GM18951 (cell line): ENCODE measurements around the gene PYCR2.

Source experiments
- POLR2A ChIP-seq: IDR thresholded peaks from 4 replicates; pipeline ENCODE4 v1.6.1; 2011; ENCODE audit warnings: mild to moderate bottlenecking; ENCODE audit not compliant: insufficient read length, insufficient read depth; ENCODE audit errors: extremely low read depth
- in situ Hi-C: fragments of 300-500 bp; cut with MboI; formaldehyde crosslinking; loops from one replicate; pipeline ENCODE4 v1.12.0; 2022; ENCODE audit warnings: low sequenced_read_pairs, mixed read lengths, inconsistent platforms; ENCODE audit not compliant: unreplicated experiment

The PYCR2 gene

DNA sequence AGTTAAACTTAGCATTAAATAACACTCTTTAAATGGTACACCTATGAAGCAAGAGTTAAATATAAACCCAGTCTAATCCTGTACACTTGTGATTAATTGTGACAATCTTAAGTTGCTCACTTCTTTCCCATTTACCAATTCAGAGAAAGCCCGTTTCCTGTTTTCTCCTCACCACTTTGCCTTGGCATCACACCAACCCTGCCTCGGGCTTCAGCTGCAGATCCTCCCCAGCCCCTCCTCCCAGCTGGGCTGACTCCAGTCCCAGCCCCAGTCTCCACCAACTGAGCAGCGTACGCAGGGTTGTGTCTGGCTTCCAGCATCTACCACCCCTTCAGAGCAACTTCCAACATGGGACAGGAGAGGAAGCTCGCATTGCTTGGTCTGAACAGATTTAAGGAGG is 4.1 kb downstream of the PYCR2 start:
- no peak for TF ChIP-seq POLR2A
- in situ Hi-C loops, result no loop called here

DNA sequence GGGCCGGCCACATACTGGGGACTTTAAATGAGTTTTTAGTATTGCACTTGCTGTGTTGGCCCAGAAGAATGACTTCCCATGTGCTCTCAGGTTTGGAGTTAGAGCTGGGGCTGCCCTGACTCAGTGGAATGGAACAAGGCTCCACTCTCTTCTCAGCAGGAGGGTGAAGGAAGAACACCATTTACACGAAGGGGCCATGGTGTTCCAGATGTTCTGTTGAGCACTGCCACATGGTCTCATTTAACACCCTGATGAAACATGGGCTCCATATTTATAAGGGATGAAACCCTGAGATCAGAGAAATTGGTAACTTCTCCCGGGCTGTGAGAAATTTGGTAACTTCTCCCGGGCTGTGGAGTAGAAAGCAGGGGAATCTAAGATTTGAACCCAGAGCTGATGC is 5.8 kb downstream of the PYCR2 start:
- in situ Hi-C loops, result no loop called here
- TF ChIP-seq POLR2A, result no peak

DNA sequence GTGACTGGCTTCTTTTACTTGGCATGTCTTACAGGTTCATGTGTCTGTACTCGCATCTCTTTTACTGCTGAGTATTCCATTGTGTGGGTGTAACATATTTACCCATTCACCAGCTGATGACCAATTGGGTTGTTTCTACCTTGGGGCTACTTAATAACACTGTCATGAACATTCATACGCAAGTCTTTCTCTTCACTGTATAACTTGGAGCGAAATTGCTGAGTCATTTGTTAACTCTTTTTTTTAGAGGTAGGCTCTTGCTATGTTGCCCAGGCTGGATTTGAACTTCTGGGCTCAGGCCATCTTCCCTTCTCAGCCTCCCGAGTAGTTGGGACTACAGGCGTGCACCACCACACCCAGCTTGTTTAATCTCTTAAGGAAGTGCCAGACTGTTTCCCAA is 6.5 kb downstream of the PYCR2 start:
- TF ChIP-seq POLR2A, result no peak
- in situ Hi-C loops, result no loop called here

DNA sequence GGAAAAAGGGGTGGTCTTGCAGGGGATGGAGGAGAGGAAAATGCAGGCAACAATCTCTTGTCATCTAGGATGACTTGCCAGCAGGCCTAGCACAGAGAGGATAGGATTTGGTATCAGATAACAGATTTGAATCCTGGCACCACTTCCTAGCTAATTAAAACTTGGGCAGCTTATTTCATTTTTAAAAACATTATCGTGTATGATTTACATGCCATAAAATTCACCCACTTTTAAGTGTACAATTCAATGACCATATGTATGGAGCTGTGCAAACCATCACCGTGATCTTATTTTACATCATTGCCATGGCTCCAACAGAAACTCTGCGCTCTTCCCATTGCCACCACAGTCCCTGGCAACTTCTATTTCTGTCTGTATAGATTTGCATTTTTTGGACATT is 6.9 kb downstream of the PYCR2 start:
- TF ChIP-seq POLR2A, result no peak
- in situ Hi-C loops, result no loop called here

DNA sequence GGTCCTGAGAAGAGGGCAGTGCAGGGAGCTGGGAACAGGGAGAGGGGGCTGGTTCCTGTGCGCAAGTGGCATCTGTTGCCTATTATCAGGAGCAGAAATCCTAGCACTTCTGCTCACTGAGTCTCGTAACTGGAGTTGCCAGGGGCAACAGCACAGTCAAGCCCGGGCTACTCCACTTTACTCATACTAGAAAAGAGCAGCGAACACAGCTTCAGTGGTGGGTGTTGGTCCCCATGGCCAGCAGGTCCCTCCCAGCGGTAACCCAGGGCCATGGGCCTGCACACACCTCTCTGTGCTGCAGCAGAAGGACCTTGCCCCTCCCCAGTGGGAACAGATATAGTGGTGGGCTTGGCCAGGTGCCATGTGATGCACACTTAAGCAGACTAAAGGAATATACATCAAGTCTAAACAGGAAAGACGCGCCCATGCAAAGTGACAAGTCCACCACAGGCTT is 8.5 kb downstream of the PYCR2 start:
- no peak for TF ChIP-seq POLR2A
- in situ Hi-C loops, result no loop called here

DNA sequence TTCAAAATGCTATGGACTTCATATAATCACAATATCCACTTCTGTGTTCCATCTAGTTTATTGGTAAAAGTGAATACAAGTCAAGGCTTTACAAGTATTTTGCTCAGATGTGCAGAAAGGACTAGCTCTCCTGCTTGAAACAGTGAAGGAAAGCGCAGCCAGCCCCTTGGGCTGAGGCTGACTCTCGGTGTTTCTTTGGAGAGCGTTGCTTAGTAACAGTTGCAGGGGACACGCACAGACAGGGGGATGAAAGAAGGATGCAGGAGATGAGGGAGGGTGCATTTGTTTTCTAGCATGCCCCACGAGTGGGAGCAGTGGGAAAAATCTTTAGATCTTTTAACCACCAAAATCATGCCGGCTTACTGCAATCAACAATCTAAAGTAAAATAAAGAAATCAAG is 9.1 kb downstream of the PYCR2 start:
- no peak for TF ChIP-seq POLR2A
- in situ Hi-C loops, result no loop called here

DNA sequence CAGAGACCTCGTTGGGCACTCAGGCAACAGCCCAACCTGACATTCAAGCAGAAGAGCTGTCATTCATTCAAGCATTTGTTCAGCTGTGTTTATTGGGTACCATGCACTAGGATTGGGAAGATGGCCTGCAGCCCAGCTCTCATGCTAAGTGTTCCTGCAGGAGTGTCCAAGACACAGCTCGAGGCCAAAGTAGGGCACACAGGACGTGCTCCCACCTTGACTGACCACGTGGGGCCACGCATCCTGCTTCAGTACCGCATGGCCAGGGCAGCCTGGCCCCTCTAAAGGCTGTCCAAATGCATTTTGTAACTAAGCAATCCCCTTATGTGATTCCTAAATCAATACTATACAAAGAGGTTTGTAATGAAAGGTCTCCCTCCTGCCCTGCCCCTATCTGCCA is 9.7 kb downstream of the PYCR2 start:
- no peak for TF ChIP-seq POLR2A
- in situ Hi-C loops, result no loop called here

DNA sequence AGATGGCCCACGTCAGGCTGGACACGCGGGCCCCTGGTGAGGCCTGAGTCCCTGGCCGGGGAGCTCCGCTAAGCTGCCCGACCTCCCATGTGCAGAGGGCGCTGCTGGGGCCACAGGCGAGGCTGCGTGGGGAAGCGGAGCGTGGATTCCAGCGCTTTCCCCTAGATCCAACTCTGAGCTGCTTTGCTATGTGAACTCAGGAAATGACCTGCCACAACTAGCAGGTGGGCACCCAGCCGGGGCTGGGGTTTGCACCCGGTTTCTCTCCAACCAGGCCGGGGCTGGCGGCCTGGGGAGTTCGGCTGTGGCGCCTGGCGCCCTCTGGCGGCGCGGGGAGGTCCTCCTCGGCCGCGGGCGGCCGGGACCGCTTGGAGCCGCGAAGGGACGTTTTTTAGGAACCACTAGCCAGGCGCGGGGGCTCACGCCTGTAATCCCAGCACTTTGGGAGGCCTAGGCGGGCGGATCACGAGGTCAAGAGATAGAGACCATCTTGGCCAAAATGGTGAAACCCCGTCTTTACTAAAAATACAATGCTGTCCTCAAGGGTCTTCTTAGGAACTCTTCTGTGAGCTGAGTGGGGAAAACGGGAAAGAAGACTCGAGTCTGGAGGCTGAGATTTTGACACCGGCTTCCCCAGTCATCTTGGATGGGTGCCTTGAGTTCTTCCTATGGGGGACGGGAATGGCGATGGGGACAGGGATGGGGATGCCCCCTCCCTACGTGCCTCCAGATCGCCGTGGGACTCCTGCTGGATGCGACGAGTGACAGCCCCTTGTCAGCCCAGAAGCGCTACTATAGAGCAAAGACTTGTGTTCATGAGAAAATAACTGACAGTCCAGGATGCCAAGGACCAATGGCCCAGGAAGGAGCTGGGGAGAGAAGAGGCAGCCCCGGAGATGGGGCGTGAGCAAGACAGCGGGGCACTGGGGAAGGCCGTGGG is 12.6 kb downstream of the PYCR2 start:
- in situ Hi-C loops, result no loop called here
- no peak for TF ChIP-seq POLR2A

DNA sequence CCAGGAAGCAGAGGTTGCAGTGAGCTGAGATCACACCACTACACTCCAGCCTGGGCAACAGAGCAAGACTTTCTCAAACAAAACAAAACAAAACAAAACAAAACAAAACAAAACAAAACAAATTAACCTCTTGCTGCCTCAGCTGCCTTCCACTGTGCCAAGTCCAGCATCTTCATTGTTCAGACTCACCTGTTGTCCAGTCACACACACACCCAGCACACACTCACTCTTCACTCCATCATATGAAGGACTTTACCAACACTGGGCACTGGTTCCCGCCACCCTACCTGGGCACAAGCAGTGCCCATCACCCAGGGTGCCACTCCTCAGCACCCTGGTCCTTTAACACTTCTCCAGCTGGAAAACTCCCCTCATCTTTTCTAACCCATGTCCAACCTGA is 14.6 kb downstream of the PYCR2 start:
- in situ Hi-C loops, result no loop called here
- no peak for TF ChIP-seq POLR2A

DNA sequence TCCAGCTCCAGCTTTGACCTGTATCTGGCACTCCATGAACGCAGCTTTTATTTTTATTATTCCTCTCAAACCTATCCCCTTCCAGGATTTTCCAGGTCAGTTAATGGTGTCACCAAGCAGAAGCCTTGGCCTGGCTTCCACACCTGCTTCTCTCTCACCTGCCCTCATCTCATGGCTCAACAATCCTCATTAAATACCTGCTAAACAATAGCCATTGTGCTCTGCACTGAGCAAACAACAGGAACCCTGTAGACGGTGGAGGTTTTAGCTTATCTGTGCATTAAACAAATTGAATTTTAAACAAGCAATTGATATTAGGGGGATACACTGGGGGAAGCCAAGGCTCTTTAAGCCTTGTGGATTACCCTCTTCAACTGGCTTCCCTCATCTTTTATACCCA is 15.3 kb downstream of the PYCR2 start:
- no peak for TF ChIP-seq POLR2A
- in situ Hi-C loops, result no loop called here

DNA sequence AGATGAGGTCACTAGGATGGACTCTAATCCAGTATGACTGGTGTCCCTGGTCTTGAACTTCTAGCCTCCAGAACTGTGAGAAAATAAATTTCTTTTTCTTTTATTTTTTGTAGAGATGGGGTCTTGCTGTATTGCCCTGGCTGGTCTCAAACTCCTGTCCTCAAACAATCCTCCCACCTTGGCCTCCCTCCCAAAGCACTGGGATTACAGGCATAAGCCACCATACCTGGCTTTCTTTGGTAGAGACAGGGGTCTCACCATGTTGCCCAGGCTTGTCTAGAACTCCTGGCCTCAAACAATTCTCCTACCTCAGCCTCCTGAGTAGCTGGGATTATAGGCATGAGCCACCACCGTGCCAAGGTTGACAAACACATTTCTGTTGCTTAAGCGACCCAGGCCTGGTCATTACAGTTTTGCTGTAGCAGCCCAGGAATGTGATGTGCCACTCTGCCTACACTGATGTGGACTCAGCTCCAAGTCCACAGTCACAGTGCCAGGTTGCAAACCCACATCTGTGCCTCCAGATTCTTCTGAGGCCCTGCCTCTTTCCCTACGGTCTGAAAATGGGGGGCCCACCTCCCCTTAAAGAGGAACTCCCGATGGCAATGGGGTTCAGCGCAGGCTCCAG is 15.9 kb downstream of the PYCR2 start:
- in situ Hi-C loops, result no loop called here
- no peak for TF ChIP-seq POLR2A

DNA sequence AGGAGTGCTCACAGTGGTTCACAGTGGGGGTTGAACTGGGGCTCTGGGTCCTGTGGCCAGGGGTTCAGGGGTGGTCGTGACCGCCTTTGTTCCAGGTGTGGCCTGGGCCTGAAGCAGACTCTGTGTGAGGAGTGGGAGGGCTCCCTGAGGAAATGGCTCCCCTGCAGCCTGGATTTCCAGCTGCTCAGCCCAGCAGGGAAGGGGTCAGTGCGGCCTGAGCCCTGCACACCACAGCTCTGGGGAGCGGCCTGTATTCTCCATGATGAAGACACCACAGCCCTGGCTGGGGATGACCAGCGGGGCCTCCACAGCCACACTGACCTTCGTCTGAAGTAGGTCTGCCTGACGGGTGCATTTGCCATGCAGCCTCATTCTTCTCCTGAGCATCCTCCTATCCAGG is 16.7 kb downstream of the PYCR2 start:
- TF ChIP-seq POLR2A, result no peak
- in situ Hi-C loops, result no loop called here

DNA sequence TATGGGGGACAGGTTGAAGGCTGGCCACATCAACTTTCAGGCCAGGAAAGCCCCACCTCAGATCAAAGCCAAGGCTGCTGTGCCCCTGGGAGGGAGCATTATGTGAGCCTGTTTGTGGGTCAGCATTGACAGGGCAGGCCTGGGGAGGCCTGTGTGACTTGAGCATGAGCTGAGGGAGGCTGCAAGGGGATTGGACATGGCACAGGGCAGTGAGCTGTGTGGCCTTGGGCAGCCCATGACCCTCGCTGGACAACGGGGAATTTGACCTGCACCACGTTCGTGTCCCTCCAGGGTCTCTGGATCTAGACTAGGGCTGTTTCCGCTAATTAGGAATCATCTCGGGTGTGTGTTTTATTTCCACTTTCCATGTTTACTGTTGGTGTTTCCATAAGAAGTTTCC is 17.6 kb downstream of the PYCR2 start:
- no peak for TF ChIP-seq POLR2A
- in situ Hi-C loops, result no loop called here

DNA sequence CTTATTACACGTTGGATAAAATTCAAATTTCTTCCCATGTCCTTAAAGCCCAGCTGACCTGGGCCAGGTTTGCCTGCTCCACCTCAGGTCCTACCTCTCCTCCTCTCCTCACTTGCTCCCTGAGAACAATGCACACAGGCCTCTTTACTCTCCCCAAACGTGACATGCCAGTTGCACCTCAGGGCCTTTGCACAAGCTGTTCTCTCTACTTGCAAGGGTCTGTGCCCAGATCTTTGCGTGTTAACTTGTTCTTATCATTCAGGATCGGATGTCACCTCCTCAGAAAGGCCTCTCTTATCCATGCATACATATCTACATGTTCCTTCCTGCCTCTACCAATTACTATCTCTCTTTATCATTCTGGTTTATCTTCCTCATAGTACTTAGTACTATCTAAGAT is 20.4 kb downstream of the PYCR2 start:
- in situ Hi-C loops, result no loop called here
- TF ChIP-seq POLR2A, result no peak
